GM18870 (cell line): Measurements from ENCODE around the gene GSTM2.
"Not testable (repeated sequence)": the region's sequence is repeated elsewhere in the genome, so short reads cannot be mapped to it uniquely, and the experiment has no call there.

ENCODE experiments used
- ATAC-seq: cut with Tn5 transposase; IDR thresholded peaks from one replicate; pipeline ENCODE4 v1.9.1; 2021; ENCODE audit warnings: moderate library complexity; ENCODE audit not compliant: unreplicated experiment

GSTM2 gene

DNA sequence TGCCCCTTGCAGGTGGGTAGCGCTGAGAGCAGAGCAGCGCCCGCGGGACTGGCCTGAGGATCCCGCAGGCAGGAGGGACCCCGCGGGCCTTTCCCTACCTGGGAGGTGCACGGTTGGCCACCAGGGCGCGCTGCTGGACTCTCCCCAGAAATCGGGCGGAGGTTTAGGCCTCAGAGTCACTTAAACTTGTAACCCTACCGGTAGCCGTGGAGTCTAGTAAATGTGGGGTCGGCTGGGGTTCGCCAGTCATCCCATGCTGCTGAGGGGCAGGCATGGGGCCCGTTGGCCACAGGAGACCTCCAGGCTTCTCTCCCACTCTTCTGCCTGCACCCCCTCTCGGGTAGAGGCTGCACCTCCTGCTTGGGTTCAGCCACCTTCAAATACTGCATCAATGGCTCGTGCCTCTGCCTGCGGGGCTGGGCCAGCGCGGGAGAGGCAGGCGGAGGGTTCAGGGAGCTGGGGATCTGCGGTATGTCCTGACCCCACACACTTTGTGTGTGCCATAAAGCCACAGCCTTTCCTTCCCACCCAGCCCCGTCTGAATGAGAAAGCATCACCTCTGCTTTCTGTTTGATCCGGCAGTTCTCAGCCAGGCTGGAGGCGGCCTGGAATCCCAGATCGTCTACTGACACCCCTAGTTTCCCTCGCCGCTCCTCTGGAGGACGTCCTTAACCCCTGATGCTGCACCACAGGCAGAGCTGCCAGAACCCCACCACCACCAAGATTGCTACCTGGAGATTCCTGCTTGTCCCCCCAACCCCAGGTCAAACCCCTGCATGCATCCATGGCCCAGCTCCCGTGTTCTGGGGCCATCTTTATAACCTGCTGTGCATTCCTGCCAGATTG lies 24.2 kb upstream of the GSTM2 start:
- no peak for ATAC-seq

DNA sequence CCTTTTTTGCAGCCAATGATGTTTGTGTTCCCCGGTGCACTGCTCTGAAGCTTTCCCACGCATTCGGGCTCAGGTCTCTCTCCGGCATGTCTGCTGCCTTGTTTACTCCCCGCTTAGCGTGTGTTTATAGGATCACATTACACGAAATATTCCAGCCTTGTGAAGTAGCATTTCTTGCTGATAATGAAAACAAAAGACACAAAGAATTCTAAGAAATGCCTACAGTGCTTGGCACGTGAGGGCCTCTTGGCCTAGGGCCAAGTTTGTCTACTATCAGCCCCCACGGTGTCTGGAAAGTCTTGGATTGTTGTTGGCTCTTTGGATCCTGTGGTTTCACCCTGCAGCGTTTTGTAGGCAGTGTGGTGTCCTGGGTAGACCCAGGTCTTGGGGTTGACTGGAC lies 23.2 kb upstream of the GSTM2 start:
- no peak for ATAC-seq

- no peak for ATAC-seq
These were observed 18.4 kb upstream of the GSTM2 start for GRCh38 chr1:109649491-109649914.

- ATAC-seq, result no peak
These were observed 17.2 kb upstream of the GSTM2 start for GRCh38 chr1:109650609-109651008.

DNA sequence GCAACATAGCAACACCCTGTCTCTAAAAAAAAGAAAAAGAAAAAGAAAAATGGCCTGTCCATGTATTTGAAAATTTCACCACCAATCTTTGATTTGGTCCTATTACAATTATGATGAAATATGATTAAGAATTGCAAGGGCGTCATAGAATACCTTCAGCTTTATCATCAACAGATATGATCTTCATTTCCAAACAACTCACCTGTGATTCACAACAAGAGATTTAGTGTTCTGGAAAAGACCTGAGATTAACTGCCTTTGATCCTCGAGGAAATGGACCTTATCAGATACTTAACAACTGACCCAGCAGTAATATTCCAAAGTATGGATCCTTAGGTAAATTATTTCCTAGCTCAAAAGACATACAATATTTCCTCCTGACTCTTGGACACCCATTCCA lies 15.5 kb upstream of the GSTM2 start:
- no peak for ATAC-seq

- no peak for ATAC-seq
These were observed 14.6 kb upstream of the GSTM2 start for GRCh38 chr1:109653306-109653705.

GRCh38 chr1:109654519-109654918 lies 13.3 kb upstream of the GSTM2 start:
- no peak for ATAC-seq

- peak; percentile 83 for ATAC-seq
These were observed 12.0 kb upstream of the GSTM2 start, which contains the start of gene GSTM4 for GRCh38 chr1:109655615-109656519. TSS of gene GSTM4 (plus strand) at chr1:109656099. CDS start at chr1:109656390, 291 bp downstream.

- no peak for ATAC-seq
These were observed 10.5 kb upstream of the GSTM2 start for GRCh38 chr1:109657395-109657794.

DNA sequence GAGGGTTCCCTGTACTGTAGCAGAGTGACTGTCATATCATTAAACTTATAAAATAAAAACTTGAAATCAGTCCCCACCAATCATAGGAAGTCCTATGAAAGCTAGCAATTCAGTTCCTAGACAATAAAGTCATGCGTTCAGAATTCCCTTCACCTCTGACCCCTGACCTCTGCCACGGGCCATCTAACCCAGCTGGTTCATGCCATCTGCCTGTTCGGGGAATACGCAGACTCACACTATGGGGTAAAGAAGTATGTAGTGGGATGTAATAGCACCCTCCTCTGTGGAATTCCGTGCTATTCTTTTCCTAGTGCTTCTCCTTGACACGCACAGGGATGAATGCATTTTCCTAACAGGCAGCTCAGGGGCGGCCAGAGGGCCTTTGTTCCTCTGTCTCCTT lies 9.9 kb upstream of the GSTM2 start:
- ATAC-seq, result no peak

DNA sequence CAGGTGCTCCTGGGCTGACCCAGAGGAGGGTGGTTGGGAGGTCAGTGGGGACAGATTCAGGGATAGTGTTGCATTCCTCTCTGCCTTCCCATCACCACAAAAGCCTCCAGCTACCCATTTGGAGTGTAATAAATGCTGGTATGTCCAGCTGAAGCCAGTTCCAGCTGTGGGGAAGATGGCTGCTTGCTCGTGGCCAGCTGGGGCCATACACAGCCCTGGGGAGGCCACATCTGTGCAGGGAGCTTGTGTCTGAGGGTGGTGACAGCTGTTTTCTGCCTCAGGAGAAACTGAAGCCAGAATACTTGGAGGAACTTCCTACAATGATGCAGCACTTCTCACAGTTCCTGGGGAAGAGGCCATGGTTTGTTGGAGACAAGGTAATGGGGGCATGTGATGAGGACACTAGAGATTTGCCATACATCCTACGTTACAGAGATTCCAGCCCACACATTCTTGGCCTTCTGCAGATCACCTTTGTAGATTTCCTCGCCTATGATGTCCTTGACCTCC lies 9.3 kb upstream of the GSTM2 start:
- ATAC-seq, result no peak

- ATAC-seq, result no peak
These were observed 8.7 kb upstream of the GSTM2 start for GRCh38 chr1:109659145-109659544.

GRCh38 chr1:109659997-109660690 lies 7.7 kb upstream of the GSTM2 start:
- no peak for ATAC-seq

DNA sequence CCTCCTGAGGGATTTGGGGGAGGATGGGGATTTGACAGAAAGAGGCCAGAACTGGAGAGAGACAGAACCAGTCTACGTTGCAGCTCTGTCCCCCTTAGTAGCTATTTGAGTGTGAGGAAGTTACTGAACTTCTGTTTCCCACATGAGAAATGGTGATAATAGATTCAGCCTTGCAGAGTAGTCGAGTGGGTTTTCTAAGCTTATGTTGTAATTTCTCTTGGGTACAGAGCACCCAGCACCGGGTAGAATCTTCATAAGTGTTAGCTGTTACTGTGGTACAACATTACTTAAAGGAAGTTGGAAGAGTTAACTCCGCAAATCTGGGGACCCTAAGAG lies 7.2 kb upstream of the GSTM2 start:
- ATAC-seq, result not testable (repeated sequence)

- no peak for ATAC-seq
These were observed 6.5 kb upstream of the GSTM2 start for GRCh38 chr1:109661391-109661790.

- ATAC-seq, result no peak
These were observed 3.2 kb upstream of the GSTM2 start for GRCh38 chr1:109664671-109665070.

GRCh38 chr1:109668123-109668775 lies 392 bp downstream of the GSTM2 start:
- ATAC-seq, result no peak

DNA sequence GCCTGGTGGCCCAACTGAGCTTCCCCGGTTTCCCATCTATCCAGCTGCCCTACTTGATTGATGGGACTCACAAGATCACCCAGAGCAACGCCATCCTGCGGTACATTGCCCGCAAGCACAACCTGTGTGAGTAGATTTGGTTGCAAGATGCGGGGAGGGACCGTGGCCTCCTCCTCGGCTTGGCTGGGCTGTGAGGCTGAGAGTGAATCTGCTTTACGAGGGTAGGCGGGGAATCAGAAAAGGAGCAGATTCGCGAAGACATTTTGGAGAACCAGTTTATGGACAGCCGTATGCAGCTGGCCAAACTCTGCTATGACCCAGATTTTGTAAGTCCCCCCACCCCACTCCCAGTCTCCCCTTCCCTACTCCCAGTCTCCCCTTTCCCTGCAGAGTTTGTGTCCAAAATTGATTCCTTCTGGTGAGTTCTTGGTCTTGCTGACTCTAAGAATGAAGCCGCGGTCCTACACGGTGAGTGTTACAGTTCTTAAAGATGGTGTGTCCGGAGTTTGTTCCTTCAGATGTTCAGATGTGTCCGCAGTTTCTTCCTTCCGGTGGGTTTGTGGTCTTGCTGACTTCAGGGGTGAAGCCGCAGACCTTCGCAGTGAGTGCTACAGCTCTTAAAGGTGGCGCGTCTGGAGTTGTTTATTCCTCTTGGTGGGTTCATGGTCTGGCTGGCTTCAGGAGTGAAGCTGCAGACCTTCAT lies 1.5 kb downstream of the GSTM2 start:
- no peak for ATAC-seq

GRCh38 chr1:109669949-109670302 lies 2.1 kb downstream of the GSTM2 start:
- ATAC-seq, result not testable (repeated sequence)

- no peak for ATAC-seq
These were observed 3.2 kb downstream of the GSTM2 start for GRCh38 chr1:109671067-109671466.
